ENCODE data around the gene SMC1B.
"Not testable (repeated sequence)": the region's sequence is repeated elsewhere in the genome, so short reads cannot be mapped to it uniquely, and the experiment has no call there.

The SMC1B gene

DNA sequence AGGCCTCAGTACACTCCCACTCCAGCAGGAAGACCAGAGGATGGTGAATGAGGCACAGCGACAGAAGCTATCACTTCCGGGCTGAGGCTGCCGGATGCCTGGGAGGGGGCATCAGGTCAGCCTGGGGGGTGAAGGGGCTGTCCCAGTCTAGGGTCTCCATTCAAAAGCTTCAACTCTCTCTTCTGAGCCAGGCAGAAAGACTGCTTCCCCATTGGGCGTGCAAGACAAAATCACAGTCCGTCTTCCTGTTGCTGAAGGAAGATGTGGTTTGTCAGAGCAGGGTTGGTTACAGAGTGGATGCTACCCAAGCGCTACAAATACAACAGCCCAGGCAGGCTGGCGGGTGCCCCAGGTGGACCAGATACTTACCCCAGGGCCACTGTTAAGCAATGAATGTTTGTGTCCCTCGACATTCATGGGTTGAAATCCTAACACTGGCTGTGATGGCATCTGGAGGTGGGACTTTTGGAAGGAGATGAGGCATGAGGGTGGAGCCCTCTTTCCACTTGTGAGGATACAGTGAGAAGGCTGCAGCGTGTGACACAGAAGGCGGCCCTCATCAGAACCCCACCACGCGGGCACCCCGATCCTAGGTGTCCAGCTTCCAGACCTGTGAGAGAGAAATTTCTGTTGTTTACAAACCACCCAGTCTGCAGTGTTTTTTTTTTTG, 116.6 kb downstream of the SMC1B start:
- no peak for DNase-seq

DNA sequence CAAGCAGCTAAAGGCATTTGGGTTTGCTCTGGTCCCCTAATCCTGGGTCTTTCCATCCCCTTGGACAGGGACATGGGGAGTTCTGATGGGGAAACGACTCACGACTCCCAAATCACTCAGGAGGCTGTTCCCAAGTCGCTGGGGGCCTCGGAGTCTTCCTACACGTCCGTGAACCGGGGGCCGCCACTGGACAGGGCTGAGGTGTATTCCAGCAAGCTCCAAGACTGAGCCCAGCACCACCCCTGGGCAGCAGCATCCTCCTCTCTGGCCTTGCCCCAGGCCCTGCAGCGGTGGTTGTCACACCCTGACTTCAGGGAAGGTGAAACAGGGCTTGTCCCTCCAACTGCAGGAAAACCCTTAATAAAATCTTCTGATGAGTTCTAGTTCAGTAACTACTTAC, 117.9 kb downstream of the SMC1B start:
- no peak for DNase-seq

GRCh38 chr22:45295004-45295403, 118.4 kb downstream of the SMC1B start:
- not testable (repeated sequence) for DNase-seq
